HepG2 (cell line): ENCODE data around the gene ACCS. TPM values are rescaled to one million over a fixed set of nuclear protein-coding genes. Genes with fewer than 3 reads are reported as not detected.

Experiments
- ATAC-seq: fragments of 200-7000 bp; cut with Tn5 transposase; 3 replicates; pipeline ENCODE4 v1.9.1; 2020; ENCODE audit warnings: mild to moderate bottlenecking, moderate library complexity
- BruUV-seq: library from RNA; stranded (reverse); fragments of 400-500 nt; replicated peaks from 2 replicates; lab custom pipeline; 2021; lab: Mats Ljungman, UMichigan
- CTCF ChIA-PET: fragments of 300-600 bp; formaldehyde crosslinking; extraction: SDS; loops from one replicate; lab custom pipeline; 2021; ENCODE audit warnings: low total read pairs, inconsistent platforms, low intra/inter-chr PET ratio; lab: Yijun Ruan, JAX
- POLR2A ChIA-PET: fragments of 350-600 bp; sonication (Branson Sonifier 250); formaldehyde crosslinking; loops from one replicate; lab custom pipeline; 2020; ENCODE audit warnings: antibody characterized with exemption, inconsistent platforms; lab: Yijun Ruan, JAX
- DNase-seq: peaks from one replicate; pipeline ENCODE4 v3.0.0-alpha.2; 2015; ENCODE audit warnings: low spot score
- FAIRE-seq: peaks from 3 replicates; lab custom pipeline; 2011; peaks lifted over from hg19 to GRCh38; lab: Jason Lieb, UNC
- H2AFZ ChIP-seq: one replicate; pipeline ENCODE4 v1.6.1; 2011; ENCODE audit warnings: low read length, inconsistent platforms
- H3K27ac ChIP-seq: fragments of 300-600 bp; 3 replicates; pipeline ENCODE4 v1.8.0; 2011; ENCODE audit warnings: mixed run types, mild to moderate bottlenecking, mixed read lengths, low read length, inconsistent platforms; ENCODE audit not compliant: insufficient read depth; ENCODE audit errors: extremely low read length
- H3K27me3 ChIP-seq, 2 experiments: fragments of 200-600 bp in 1 of 2; 2 replicates in 1 of 2; 3 replicates in 1 of 2; pipeline versions ENCODE4 v1.6.0 to v1.8.0; 2011; ENCODE audit warnings: low read length in 2 of 2, mild to moderate bottlenecking in 2 of 2, moderate library complexity in 2 of 2, inconsistent platforms in 1 of 2; ENCODE audit not compliant: insufficient read depth in 2 of 2, control insufficient read depth in 1 of 2
- H3K36me3 ChIP-seq, 2 experiments: fragments of 200-600 bp in 1 of 2; replicated peaks in 1 of 2; 2 replicates in 1 of 2; 3 replicates in 1 of 2; pipeline versions ENCODE4 v1.5.1 to v1.8.0; 2011; ENCODE audit warnings: low read length in 2 of 2, inconsistent platforms in 1 of 2; ENCODE audit not compliant: insufficient read depth in 2 of 2, control insufficient read depth in 1 of 2
- H3K4me1 ChIP-seq: 2 replicates; pipeline ENCODE4 v1.5.1; 2012; ENCODE audit warnings: low read length, inconsistent platforms; ENCODE audit not compliant: insufficient read depth
- H3K4me2 ChIP-seq: 2 replicates; pipeline ENCODE4 v1.6.0; 2011; ENCODE audit warnings: low read depth, low read length, inconsistent platforms
- H3K4me3 ChIP-seq, 3 experiments: fragments of 200-600 bp in 1 of 3; sonication (generic), shearing (Covaris generic) in 1 of 3; replicated peaks in 1 of 3; 2 replicates each; pipeline ENCODE4 v1.5.1; 2011 to 2016; ENCODE audit warnings: low read length in 3 of 3, inconsistent platforms in 2 of 3, low read depth in 2 of 3, mild to moderate bottlenecking in 2 of 3, control low read depth in 1 of 3, mixed read lengths in 1 of 3; ENCODE audit not compliant: insufficient read depth in 1 of 3
- H3K79me2 ChIP-seq: one replicate; pipeline ENCODE4 v1.6.1; 2011; ENCODE audit warnings: low read length, inconsistent platforms; ENCODE audit not compliant: insufficient read depth
- H3K9ac ChIP-seq: 2 replicates; pipeline ENCODE4 v1.6.0; 2011; ENCODE audit warnings: mild to moderate bottlenecking, low read depth, low read length, inconsistent platforms; ENCODE audit not compliant: insufficient read depth
- H3K9me3 ChIP-seq: 2 replicates; pipeline ENCODE4 v1.5.1; 2012; ENCODE audit warnings: mild to moderate bottlenecking, low read length
- H4K20me1 ChIP-seq: 2 replicates; pipeline ENCODE4 v1.6.0; 2011; ENCODE audit warnings: inconsistent platforms, mild to moderate bottlenecking, low read length, moderate library complexity; ENCODE audit not compliant: insufficient read depth
- XRCC5 ChIP-seq: fragments of 200-400 bp; formaldehyde crosslinking; optimal IDR thresholded peaks from 2 replicates; pipeline ENCODE3; 2017; ENCODE audit warnings: mild to moderate bottlenecking, low read length
- ZNF598 ChIP-seq: sonication (generic); formaldehyde crosslinking; IDR thresholded peaks from 2 replicates; pipeline ENCODE4 v1.5.1; 2020; ENCODE audit warnings: mild to moderate bottlenecking, missing genetic modification reagents, borderline replicate concordance
- WGBS: methylation state at CpG from one replicate; pipeline ENCODE4 v1.1.6; 2017; ENCODE audit warnings: low lambda C conversion rate; 5-methylcytosine and 5-hydroxymethylcytosine counted together
- in situ Hi-C: cut with HindIII; loops from 2 replicates; pipeline ENCODE4 v1.10.0; 2017; ENCODE audit warnings: low pct_unique_long_range_greater_than_20kb; ENCODE audit not compliant: extremely low pct_ligation_motif_present
- intact Hi-C: fragments of 100-400 bp; cut with micrococcal nuclease; formaldehyde crosslinking; loops from one replicate; pipeline ENCODE4 v1.10.0; 2022; ENCODE audit not compliant: unreplicated experiment
- polyA plus RNA-seq, 8 experiments: library from polyadenylated mRNA; depleted of rRNA in 3 of 8; stranded (reverse) in 7 of 8; unstranded in 1 of 8; fragments of >200 nt; fragmentation: Illumina TruSeq in 4 of 8; extraction: Trizol in 4 of 8; gene quantifications; 2 replicates each; pipeline versions ENCODE4 v1.2.1 to v1.2.3, GENCODE V29; 2011 to 2016; ENCODE audit warnings: low read depth in 4 of 8, missing spikeins in 1 of 8, mixed read lengths in 1 of 8; ENCODE audit not compliant: insufficient read depth in 1 of 8
- total RNA-seq, 5 experiments: library from RNA; depleted of rRNA; stranded (reverse); fragments of >200 nt; fragmentation: Illumina TruSeq; extraction: Trizol; gene quantifications; 2 replicates each; pipeline ENCODE4 v1.2.3, GENCODE V29; 2016; ENCODE audit warnings: low read depth in 1 of 5
- TF ChIP-seq, protein P1 (sequence below): sonication (generic); formaldehyde crosslinking; IDR thresholded peaks from 2 replicates; pipeline ENCODE4 v1.5.0; 2020; ENCODE audit warnings: missing genetic modification reagents, mild to moderate bottlenecking, borderline replicate concordance
- TF ChIP-seq, protein P2 (sequence below), 2 experiments: sonication (generic) in 1 of 2; formaldehyde crosslinking in 1 of 2; IDR thresholded peaks; 2 replicates each; pipeline versions ENCODE4 v1.5.1 to v1.6.1; 2011 to 2020; ENCODE audit warnings: borderline replicate concordance in 1 of 2, low read depth in 1 of 2, low read length in 1 of 2, mild to moderate bottlenecking in 1 of 2, missing genetic modification reagents in 1 of 2, moderate library complexity in 1 of 2

ACCS gene
- total and polyA plus RNA-seq, 2 of the 13 experiments (the other 11 are each of a cell fraction or from before 2014, with no cell fraction given), result 0.55 to 0.59 TPM

DNA sequence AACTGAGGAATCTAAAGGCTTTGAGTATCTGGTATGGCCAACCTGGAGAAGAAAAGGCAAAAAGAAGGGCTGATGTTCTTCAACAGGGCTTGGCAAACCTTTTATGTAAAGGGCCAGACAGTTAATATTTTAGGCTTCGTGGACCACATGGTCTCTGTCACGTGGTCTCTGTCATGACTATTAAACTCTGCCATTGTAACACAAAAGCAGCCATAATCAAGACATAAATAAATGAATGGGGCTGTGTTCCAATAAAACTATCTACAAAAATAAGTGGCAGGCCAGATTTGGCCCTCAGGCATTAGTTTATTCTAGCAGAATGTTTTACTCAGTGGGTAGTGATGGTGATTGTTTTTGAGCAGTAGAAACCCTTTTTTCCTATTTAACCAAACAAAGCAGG is 18.8 kb upstream of the ACCS start:
- Histone ChIP-seq H2AFZ (no peak overlapping the region), H3K4me2 (no peak overlapping the region), H3K4me1 (no peaks in the 10 kb centered on the region), H4K20me1 (no peaks in the 10 kb centered on the region), H3K36me3 (no peaks in the 10 kb centered on the region), H3K27me3 (peaks cover 2 to 3% of the 10 kb centered on the region in 2 experiments; a peak in 1 of 5 replicates), H3K4me3 (no peak overlapping the region), H3K9me3 (no peaks in the 10 kb centered on the region), H3K27ac (no peak overlapping the region), H3K79me2 (no peaks in the 10 kb centered on the region), H3K9ac (no peak overlapping the region)
- no peak for TF ChIP-seq ZNF598 (CRISPR knock-in tag)
- TF ChIP-seq XRCC5, result no peak
- TF ChIP-seq, protein P1, sequence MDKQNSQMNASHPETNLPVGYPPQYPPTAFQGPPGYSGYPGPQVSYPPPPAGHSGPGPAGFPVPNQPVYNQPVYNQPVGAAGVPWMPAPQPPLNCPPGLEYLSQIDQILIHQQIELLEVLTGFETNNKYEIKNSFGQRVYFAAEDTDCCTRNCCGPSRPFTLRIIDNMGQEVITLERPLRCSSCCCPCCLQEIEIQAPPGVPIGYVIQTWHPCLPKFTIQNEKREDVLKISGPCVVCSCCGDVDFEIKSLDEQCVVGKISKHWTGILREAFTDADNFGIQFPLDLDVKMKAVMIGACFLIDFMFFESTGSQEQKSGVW (CRISPR knock-in tag), result no peak
- TF ChIP-seq, protein P2, sequence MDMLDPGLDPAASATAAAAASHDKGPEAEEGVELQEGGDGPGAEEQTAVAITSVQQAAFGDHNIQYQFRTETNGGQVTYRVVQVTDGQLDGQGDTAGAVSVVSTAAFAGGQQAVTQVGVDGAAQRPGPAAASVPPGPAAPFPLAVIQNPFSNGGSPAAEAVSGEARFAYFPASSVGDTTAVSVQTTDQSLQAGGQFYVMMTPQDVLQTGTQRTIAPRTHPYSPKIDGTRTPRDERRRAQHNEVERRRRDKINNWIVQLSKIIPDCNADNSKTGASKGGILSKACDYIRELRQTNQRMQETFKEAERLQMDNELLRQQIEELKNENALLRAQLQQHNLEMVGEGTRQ (IDR thresholded peaks at IDR 0.05; ENCODE audit: low read depth, low read length), result peak; percentile 37; the same call in 1 of the 2 replicates
- TF ChIP-seq, protein P2 (CRISPR knock-in tag; IDR thresholded peaks at IDR 0.05; ENCODE audit: borderline replicate concordance), result no peak
- intact Hi-C loops, result no loop called here
- ChIA-PET CTCF (no interaction called here), POLR2A (no interaction called here)
- no peak for ATAC-seq
- DNase-seq, result no peak
- 0% methylated on average over 2 of the region's 2 CpGs for WGBS
- BruUV-seq, result no TSS peak
- in situ Hi-C loops, result no loop called here
- FAIRE-seq, result no peak
